AG09319 (cell line): ENCODE data around the gene ZIC2.

Experiments
- DNase-seq: peaks from one replicate; pipeline ENCODE4 v3.0.0-alpha.2; 2010; ENCODE audit warnings: low read depth; ENCODE audit errors: extremely low read depth
- CTCF ChIP-seq: IDR thresholded peaks from 2 replicates; pipeline ENCODE4 v1.5.1; 2011; ENCODE audit warnings: low read depth, mild to moderate bottlenecking, inconsistent platforms, low read length, moderate library complexity

The ZIC2 gene

DNA sequence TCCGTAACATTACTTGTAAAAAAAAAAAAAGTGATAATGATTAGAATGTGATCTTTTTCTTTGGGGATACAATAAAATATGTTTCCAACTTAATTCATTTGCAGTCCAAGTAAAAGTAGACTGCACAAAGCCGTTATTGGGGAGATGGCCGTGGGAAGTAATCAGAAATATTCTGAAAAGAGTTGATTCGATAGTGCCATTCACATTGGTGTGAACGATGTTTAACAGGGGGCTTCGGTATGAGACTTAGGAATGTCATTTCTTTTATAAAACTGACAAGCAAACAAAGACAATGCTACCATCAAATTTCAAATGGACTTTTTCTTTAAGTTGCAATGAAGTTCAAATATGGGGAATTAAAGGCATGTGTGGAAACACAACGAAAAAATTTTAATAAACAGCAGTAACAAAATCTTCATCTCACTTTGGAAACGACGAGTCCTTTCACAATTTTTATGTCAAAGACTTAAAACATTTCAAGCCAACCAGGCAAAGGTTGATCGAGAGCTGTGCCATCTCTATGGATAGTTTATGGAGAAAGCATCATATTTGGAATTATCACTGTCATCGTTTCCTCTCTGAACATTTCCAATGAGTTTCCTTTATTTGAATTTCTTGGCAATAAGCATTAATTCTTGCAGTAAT, 8.3 kb upstream of the ZIC2 start:
- no peak for TF ChIP-seq CTCF

GRCh38 chr13:99973808-99974185, 7.8 kb upstream of the ZIC2 start:
- no peak for TF ChIP-seq CTCF
- no peak for DNase-seq

More for the DNA sequence above, 8.3 kb upstream of the ZIC2 start:
- no peak for DNase-seq

- DNase-seq: no peak
Measured at GRCh38 chr13:99974296-99974938, 7.2 kb upstream of the ZIC2 start.

GRCh38 chr13:99974939-99975561, 6.5 kb upstream of the ZIC2 start:
- DNase-seq: no peak

More at GRCh38 chr13:99974296-99974938, 7.2 kb upstream of the ZIC2 start:
- no peak for TF ChIP-seq CTCF

DNA sequence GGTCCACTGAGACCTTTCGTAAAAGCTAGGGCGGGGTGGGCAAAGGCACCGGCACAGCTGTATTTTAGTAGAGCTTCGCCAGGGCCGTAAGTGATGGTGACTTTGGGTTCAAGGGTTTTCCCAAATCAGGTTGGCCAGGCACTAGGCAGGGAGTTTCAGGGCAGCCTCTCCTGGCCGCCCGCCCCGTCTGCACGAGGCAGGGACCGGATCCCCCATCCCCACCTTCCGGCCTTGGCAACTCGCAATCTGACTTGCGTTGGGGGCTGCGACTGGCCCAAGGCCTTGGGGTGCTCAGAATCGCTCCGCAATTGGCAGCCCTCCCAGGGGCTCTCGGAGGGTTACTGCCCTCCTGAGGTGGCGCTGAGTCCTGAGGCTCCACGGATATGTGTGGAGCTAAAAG, 6.0 kb upstream of the ZIC2 start:
- no peak for DNase-seq
- no peak for TF ChIP-seq CTCF

More at GRCh38 chr13:99974939-99975561, 6.5 kb upstream of the ZIC2 start:
- TF ChIP-seq CTCF: no peak

- no peak for TF ChIP-seq CTCF
- no peak for DNase-seq
Measured at GRCh38 chr13:99976575-99976974, 5.0 kb upstream of the ZIC2 start.

DNA sequence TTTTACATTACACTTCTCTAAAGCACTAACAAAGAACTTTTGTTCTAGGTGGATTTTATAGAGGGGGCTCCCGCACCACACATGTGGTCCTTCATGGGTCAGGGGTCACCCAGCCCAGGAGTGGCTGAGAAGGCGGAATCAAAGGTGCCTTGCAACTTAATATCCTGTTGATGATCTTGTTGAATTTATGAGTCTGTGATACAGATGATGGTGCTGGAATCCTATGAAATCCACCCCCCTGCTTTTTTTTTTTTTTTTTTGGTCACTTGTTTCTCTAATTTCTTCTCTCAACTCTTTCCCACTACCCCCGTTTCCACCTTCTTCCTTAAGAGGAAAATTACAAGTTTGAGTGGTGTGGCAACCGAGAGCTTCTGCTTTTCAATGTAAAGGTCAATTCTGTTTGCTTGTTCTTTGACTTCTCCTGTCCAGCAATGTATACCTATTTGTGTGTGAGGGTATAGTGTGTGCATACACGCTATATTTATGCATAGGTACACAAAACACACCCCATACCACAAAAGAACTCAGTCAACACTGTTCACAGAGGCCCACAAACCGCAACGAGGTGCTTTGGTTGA, 4.2 kb upstream of the ZIC2 start:
- TF ChIP-seq CTCF: no peak
- DNase-seq: no peak
